Endothelial cell of umbilical vein (primary cell): ENCODE results near the gene LGALS9C. TPM values are rescaled to one million over a fixed set of nuclear protein-coding genes. Genes with fewer than 3 reads are reported as not detected.
"Not testable (repeated sequence)": the region's sequence is repeated elsewhere in the genome, so short reads cannot be mapped to it uniquely, and the experiment has no call there.

ENCODE experiments used
- BruUV-seq: library from RNA; stranded (reverse); fragments of 400-500 nt; replicated peaks from 2 replicates; lab custom pipeline; 2021; lab: Mats Ljungman, UMichigan
- CTCF ChIA-PET: fragments of 300-600, 350-600 bp; sonication (Branson Sonifier 250); formaldehyde crosslinking; loops from one replicate; lab custom pipeline; 2021; ENCODE audit warnings: antibody characterized with exemption, inconsistent platforms; lab: Charles Lee
- POLR2A ChIA-PET: fragments of 300-600, 350-600 bp; sonication (Branson Sonifier 250); formaldehyde crosslinking; loops from one replicate; lab custom pipeline; 2021; ENCODE audit warnings: antibody characterized with exemption, inconsistent platforms; lab: Charles Lee
- DNase-seq: peaks from one replicate; pipeline ENCODE4 v3.0.0-alpha.2; 2011; ENCODE audit warnings: low read depth, low spot score
- FAIRE-seq: peaks from 2 replicates; lab custom pipeline; 2011; peaks lifted over from hg19 to GRCh38; lab: Jason Lieb, UNC
- H2AFZ ChIP-seq: 2 replicates; pipeline ENCODE4 v1.6.0; 2012; ENCODE audit warnings: low read depth, low read length, control low read depth, inconsistent platforms
- H3K27ac ChIP-seq: 2 replicates; pipeline ENCODE4 v1.5.1; 2011; ENCODE audit warnings: low read depth, mild to moderate bottlenecking, control low read depth, low read length, moderate library complexity; ENCODE audit not compliant: insufficient read depth
- H3K27me3 ChIP-seq, 2 experiments: 2 replicates each; pipeline versions ENCODE4 v1.6.0 to v1.6.1; 2011; ENCODE audit warnings: low read length in 2 of 2, mixed read lengths in 1 of 2; ENCODE audit not compliant: control insufficient read depth in 2 of 2, insufficient read depth in 2 of 2
- H3K36me3 ChIP-seq, 2 experiments: 2 replicates in 1 of 2; 3 replicates in 1 of 2; pipeline ENCODE4 v1.5.1; 2011; ENCODE audit warnings: low read length in 2 of 2, mild to moderate bottlenecking in 1 of 2, moderate library complexity in 1 of 2; ENCODE audit not compliant: control insufficient read depth in 2 of 2, insufficient read depth in 2 of 2; ENCODE audit errors: extremely low read depth in 1 of 2
- H3K4me1 ChIP-seq: 3 replicates; pipeline ENCODE4 v1.5.1; 2011; ENCODE audit warnings: mild to moderate bottlenecking, low read length; ENCODE audit not compliant: control insufficient read depth, insufficient read depth; ENCODE audit errors: extremely low read depth
- H3K4me2 ChIP-seq: 2 replicates; pipeline ENCODE4 v1.6.1; 2011; ENCODE audit warnings: low read length, control low read depth, mixed read lengths; ENCODE audit not compliant: insufficient read depth
- H3K4me3 ChIP-seq, 3 experiments: fragments of 200-600 bp in 1 of 3; sonication (generic), shearing (Covaris generic) in 1 of 3; replicated peaks in 1 of 3; 2 replicates each; pipeline ENCODE4 v1.5.1; 2011 to 2016; ENCODE audit warnings: control low read depth in 3 of 3, low read length in 3 of 3, mild to moderate bottlenecking in 2 of 3, inconsistent platforms in 1 of 3, low read depth in 1 of 3, moderate library complexity in 1 of 3; ENCODE audit not compliant: insufficient read depth in 1 of 3
- H3K79me2 ChIP-seq: 2 replicates; pipeline ENCODE4 v1.6.0; 2012; ENCODE audit warnings: low read length, inconsistent platforms; ENCODE audit not compliant: control insufficient read depth, insufficient read depth
- H3K9ac ChIP-seq: replicated peaks from 2 replicates; pipeline ENCODE3; 2011; ENCODE audit warnings: low read length, control low read depth; ENCODE audit not compliant: insufficient read depth; ENCODE audit errors: extremely low read depth
- H3K9me1 ChIP-seq: replicated peaks from 3 replicates; pipeline ENCODE4 v1.6.0; 2011; ENCODE audit warnings: mild to moderate bottlenecking, low read length; ENCODE audit not compliant: control insufficient read depth, insufficient read depth; ENCODE audit errors: extremely low read depth
- H3K9me3 ChIP-seq: replicated peaks from 2 replicates; pipeline ENCODE4 v1.5.1; 2012; ENCODE audit warnings: low read length, inconsistent platforms; ENCODE audit not compliant: control insufficient read depth, insufficient read depth
- H4K20me1 ChIP-seq: replicated peaks from 2 replicates; pipeline ENCODE3; 2011; ENCODE audit warnings: mild to moderate bottlenecking, low read length; ENCODE audit not compliant: control insufficient read depth, insufficient read depth; ENCODE audit errors: extremely low read depth
- GATA2 ChIP-seq: IDR thresholded peaks from 2 replicates; pipeline ENCODE4 v1.7.0; 2011; ENCODE audit warnings: low read depth, mild to moderate bottlenecking, moderate library complexity, mixed read lengths, low read length; ENCODE audit not compliant: insufficient read length, insufficient read depth
- dilution Hi-C: fragments of 300-500 bp; cut with MboI; formaldehyde crosslinking; loops from one replicate; pipeline ENCODE4 v1.15.0; 2019; ENCODE audit warnings: low sequenced_read_pairs; ENCODE audit not compliant: extremely low pct_ligation_motif_present
- intact Hi-C: fragments of 100-400 bp; cut with micrococcal nuclease; formaldehyde crosslinking; loops from one replicate; pipeline ENCODE4 v1.10.0; 2022
- polyA plus RNA-seq, 4 experiments: library from polyadenylated mRNA; depleted of rRNA in 3 of 4; stranded (reverse) in 3 of 4; unstranded in 1 of 4; fragments of >200 nt; gene quantifications; 2 replicates each; pipeline versions ENCODE4 v1.2.1 to v1.2.3, GENCODE V29; 2011 to 2012; ENCODE audit warnings: missing spikeins in 1 of 4
- total RNA-seq: library from RNA; stranded (reverse); gene quantifications from 2 replicates; pipeline ENCODE4 v1.2.3, GENCODE V29; 2021

Gene LGALS9C
- total and polyA plus RNA-seq, 2 donors (not counting 3 experiments of a cell fraction or from before 2014, with no cell fraction given), result not detected

GRCh38 chr17:18492712-18493480, 16.3 kb downstream of the LGALS9C start:
- H3K4me2 ChIP-seq, H4K20me1 ChIP-seq, H3K9me3 ChIP-seq, H3K27me3 ChIP-seq, H3K27ac ChIP-seq, POLR2A ChIA-PET, CTCF ChIA-PET, H3K9me1 ChIP-seq, H2AFZ ChIP-seq, H3K79me2 ChIP-seq, intact Hi-C loops, dilution Hi-C loops, BruUV-seq, DNase-seq, H3K4me3 ChIP-seq, H3K36me3 ChIP-seq, FAIRE-seq, H3K4me1 ChIP-seq, H3K9ac ChIP-seq: not testable (repeated sequence)
- TF ChIP-seq GATA2, result peak; percentile 14

GRCh38 chr17:18494250-18494768, 17.7 kb downstream of the LGALS9C start:
- FAIRE-seq, CTCF ChIA-PET, intact Hi-C loops, H3K4me3 ChIP-seq, dilution Hi-C loops, H4K20me1 ChIP-seq, BruUV-seq, H3K27me3 ChIP-seq, H3K36me3 ChIP-seq, H3K9ac ChIP-seq, POLR2A ChIA-PET, H3K9me3 ChIP-seq, H2AFZ ChIP-seq, H3K79me2 ChIP-seq, DNase-seq, H3K27ac ChIP-seq, H3K4me2 ChIP-seq, H3K9me1 ChIP-seq, H3K4me1 ChIP-seq: not testable (repeated sequence)

- dilution Hi-C loops, H3K4me2 ChIP-seq, H3K79me2 ChIP-seq, intact Hi-C loops, POLR2A ChIA-PET, H3K4me3 ChIP-seq, H3K9me3 ChIP-seq, H3K27ac ChIP-seq, H3K27me3 ChIP-seq, H4K20me1 ChIP-seq, H3K36me3 ChIP-seq, BruUV-seq, DNase-seq, H3K9ac ChIP-seq, FAIRE-seq, H3K4me1 ChIP-seq, H3K9me1 ChIP-seq, H2AFZ ChIP-seq: not testable (repeated sequence)
- CTCF ChIA-PET, result interaction anchor here (0.7 to 1.1 kb wide), 4 partner anchors 177 to 1505 kb away, joined by 3 to 5 read pairs (median 4); no protein-coding TSS in a partner anchor
These were observed 20.5 kb downstream of the LGALS9C start for GRCh38 chr17:18497044-18497443.

- DNase-seq, FAIRE-seq, H3K4me1 ChIP-seq, intact Hi-C loops, CTCF ChIA-PET, H3K79me2 ChIP-seq, H3K9ac ChIP-seq, H4K20me1 ChIP-seq, H3K27me3 ChIP-seq, BruUV-seq, H3K4me2 ChIP-seq, H2AFZ ChIP-seq, dilution Hi-C loops, POLR2A ChIA-PET, H3K4me3 ChIP-seq, H3K9me1 ChIP-seq, H3K27ac ChIP-seq, H3K36me3 ChIP-seq, H3K9me3 ChIP-seq: not testable (repeated sequence)
These were observed 22.5 kb downstream of the LGALS9C start for GRCh38 chr17:18499100-18499499.
